PFSK-1 (cell line): ENCODE results near the gene VASH2.

Experiments used
- POLR2AphosphoS5 ChIP-seq: IDR thresholded peaks from 2 replicates; pipeline ENCODE4 v1.6.1; 2012; ENCODE audit warnings: low read depth, mild to moderate bottlenecking, control low read depth, low read length, moderate library complexity
- TAF1 ChIP-seq: IDR thresholded peaks from 2 replicates; pipeline ENCODE4 v1.6.1; 2012; ENCODE audit warnings: low read length, control low read depth, borderline replicate concordance; ENCODE audit not compliant: insufficient read depth
- TF ChIP-seq, protein P1 (sequence below), 2 experiments: IDR thresholded peaks; 2 replicates each; pipeline versions ENCODE4 v1.6.1 to v1.8.0; 2011 to 2012; ENCODE audit warnings: low read depth in 2 of 2, low read length in 2 of 2, control low read depth in 1 of 2, inconsistent platforms in 1 of 2, mild to moderate bottlenecking in 1 of 2, moderate library complexity in 1 of 2; ENCODE audit not compliant: insufficient read depth in 1 of 2

GRCh38 chr1:212920246-212920645 is 30.1 kb upstream of the VASH2 start:
- TF ChIP-seq TAF1 (no peak), POLR2AphosphoS5 (no peak)
- TF ChIP-seq, protein P1, sequence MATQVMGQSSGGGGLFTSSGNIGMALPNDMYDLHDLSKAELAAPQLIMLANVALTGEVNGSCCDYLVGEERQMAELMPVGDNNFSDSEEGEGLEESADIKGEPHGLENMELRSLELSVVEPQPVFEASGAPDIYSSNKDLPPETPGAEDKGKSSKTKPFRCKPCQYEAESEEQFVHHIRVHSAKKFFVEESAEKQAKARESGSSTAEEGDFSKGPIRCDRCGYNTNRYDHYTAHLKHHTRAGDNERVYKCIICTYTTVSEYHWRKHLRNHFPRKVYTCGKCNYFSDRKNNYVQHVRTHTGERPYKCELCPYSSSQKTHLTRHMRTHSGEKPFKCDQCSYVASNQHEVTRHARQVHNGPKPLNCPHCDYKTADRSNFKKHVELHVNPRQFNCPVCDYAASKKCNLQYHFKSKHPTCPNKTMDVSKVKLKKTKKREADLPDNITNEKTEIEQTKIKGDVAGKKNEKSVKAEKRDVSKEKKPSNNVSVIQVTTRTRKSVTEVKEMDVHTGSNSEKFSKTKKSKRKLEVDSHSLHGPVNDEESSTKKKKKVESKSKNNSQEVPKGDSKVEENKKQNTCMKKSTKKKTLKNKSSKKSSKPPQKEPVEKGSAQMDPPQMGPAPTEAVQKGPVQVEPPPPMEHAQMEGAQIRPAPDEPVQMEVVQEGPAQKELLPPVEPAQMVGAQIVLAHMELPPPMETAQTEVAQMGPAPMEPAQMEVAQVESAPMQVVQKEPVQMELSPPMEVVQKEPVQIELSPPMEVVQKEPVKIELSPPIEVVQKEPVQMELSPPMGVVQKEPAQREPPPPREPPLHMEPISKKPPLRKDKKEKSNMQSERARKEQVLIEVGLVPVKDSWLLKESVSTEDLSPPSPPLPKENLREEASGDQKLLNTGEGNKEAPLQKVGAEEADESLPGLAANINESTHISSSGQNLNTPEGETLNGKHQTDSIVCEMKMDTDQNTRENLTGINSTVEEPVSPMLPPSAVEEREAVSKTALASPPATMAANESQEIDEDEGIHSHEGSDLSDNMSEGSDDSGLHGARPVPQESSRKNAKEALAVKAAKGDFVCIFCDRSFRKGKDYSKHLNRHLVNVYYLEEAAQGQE (IDR thresholded peaks at IDR 0.05; ENCODE audit: insufficient read depth in 1 of 2, low read depth in 2 of 2, low read length in 2 of 2) = no peak
